ENCODE data around the gene TARBP1.
"Not testable (repeated sequence)": the region's sequence is repeated elsewhere in the genome, so short reads cannot be mapped to it uniquely, and the experiment has no call there.

Gene TARBP1

DNA sequence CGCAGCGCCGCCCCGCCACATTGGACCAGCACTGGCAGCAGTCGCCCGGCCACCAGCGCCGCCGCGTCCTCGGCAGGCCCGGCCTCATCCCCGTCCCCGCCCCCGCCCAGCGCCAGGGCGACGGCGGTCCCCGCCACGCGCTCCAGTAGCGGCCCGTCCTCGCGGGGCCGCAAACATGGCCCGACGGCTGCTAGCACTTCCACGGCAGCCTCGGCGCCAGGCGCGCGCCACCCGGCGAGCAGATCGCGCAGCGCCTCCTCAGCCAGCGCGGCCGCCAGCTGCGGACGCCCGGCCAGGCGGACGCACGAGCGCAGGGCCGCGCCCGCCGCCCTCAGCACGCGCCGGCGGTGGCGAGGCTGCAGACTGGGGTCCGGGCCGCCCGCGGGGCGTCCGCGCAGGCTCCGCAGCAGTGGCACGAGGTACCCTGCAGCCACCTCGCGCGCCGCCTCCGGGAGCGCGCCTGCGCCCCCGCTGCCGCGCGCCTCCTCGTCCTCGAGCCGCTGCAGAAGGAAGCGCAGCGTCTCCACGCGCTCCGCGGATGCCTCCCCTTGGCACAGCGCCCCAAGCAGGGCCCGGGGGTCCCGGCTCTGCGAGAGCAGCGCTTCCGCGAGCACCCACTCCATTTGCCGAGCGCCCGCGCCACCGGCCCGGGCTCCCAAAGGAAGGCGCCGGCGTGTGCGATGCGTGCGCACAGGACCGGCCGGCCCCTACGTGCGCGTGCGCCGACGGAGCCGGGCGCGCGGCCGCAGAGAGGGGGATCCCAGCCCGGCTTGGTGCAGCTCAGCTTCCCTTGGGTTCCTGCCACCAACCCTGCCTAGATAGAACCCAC, at the start of gene TARBP1:
Gene TARBP1, minus strand, starts transcription at position 699 of the 829 bp plus-strand sequence. Its CDS starts 76 bp downstream, at position 623.
- DNase-seq: peak; percentile 83

- DNase-seq: no peak
These were observed 49.3 kb upstream of the TARBP1 start for GRCh38 chr1:234528074-234528865.

GRCh38 chr1:234527346-234527745, 48.4 kb upstream of the TARBP1 start:
- DNase-seq: no peak

GRCh38 chr1:234526922-234527321, 47.9 kb upstream of the TARBP1 start:
- no peak for DNase-seq

GRCh38 chr1:234525099-234525799, 46.3 kb upstream of the TARBP1 start:
- no peak for DNase-seq

- DNase-seq: no peak
These were observed 42.9 kb upstream of the TARBP1 start for GRCh38 chr1:234521836-234522235.

DNA sequence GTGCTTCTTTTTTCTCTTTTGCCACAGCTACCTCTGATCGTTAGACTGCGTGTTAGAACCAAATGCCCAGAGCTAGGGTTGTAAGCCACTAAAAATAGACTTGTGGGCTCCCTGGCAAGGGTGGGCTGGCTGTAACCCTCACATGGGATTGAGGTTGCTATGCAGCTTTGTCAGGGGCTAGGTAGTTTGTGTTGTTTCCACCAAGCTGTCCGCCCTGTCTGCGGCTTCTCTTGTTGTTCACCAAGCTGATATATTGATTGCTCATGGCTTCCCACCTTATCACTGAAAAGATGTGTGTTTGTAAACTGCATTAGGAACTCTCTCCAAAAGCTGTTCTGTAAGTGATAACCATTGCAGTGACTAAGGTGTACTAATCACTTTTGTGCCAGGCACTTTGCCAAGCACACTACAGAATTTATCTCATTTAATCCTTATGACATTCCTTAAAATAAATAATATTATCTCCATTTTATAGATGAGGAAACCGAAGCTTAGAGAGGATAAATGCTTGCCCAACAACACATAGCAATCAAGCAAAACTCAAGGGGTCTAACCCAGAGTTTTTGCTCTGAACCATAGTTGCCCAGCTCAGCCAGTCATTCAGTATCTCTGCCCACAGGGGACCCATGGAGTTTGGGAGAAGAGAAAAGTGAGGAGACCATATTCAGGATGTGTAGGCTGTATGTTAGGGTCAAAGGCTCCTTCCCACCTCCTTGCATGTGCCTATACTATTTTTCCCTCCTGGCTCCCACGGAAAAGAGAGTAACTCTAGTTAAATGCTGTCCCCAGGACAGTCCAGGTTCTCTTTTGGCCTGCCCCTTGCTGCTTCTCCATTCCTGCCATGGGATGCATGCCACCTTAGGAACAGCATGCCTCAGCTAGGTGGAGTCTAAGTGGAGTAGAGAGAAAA, 42.2 kb upstream of the TARBP1 start:
- DNase-seq: no peak

GRCh38 chr1:234519506-234519905, 40.5 kb upstream of the TARBP1 start:
- no peak for DNase-seq

DNA sequence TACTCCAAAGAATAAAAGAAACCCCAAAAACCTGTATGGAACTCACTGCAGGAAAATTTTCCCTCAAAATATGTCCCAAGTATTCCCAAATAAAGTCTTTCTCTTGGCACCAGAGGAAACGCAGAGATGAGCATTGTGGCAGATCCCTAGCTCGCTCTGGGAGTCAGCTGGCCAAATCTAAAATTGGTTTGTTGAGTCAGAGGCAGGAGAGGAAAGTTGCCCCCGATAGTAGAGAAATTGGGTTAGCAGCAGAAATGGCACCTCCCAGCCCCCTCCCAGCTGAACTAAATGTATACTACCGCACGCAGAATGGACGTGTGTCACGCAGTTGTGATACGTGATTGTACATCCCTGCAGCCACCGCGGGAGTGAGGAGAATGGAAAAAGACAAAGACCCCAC, 39.9 kb upstream of the TARBP1 start:
- no peak for DNase-seq

DNA sequence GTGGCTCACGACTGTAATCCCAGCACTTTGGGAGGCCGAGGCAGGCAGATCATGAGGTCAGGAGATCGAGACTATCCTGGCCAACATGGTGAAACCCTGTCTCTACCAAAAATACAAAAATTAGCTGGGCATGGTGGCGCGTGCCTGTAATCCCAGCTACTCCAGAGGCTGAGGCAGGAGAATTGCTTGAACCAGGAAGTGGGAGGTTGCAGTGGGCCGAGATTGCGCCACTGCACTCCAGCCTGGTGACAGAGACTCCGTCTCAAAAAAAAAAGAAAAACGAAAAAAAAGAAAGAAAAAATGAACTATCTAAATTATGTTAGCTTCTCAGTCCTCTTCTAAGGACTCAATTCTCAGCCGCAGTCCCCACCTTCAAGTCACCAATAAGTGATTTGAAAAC, 39.1 kb upstream of the TARBP1 start:
- not testable (repeated sequence) for DNase-seq

DNA sequence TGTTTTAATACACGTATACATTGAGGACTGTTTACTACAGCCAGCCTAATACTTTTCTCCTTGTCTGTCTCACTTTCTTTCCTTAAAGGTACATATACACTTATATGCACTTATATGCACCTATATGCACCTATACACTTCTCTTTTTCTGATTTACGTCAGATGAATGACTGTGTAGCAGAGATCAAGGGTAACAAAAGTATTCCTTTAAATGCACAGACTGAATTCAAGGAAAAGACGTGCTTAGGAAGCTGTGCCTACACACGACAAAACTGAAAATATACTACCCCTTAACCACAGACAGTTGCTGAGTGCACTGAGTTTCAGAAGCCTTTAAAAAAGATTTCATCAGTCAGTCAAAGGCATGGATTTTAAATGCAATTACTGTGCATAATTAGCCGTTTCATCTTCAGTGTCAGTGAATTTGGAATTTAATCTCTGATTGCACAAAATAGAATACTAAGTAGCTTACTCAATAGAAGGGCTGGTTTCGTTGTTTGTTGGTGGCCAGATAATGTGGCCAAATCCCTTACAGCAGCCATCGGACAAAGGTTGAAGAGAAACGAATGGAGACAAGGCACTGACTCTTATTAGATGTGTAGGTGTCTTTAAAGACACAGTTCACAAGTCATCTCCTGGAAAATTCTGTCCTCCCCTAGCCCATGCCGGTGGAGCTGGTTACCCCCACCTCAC, 38.3 kb upstream of the TARBP1 start:
- DNase-seq: no peak

- no peak for DNase-seq
These were observed 36.9 kb upstream of the TARBP1 start for GRCh38 chr1:234515821-234516241.

- no peak for DNase-seq
These were observed 36.4 kb upstream of the TARBP1 start for GRCh38 chr1:234515411-234515810.

DNA sequence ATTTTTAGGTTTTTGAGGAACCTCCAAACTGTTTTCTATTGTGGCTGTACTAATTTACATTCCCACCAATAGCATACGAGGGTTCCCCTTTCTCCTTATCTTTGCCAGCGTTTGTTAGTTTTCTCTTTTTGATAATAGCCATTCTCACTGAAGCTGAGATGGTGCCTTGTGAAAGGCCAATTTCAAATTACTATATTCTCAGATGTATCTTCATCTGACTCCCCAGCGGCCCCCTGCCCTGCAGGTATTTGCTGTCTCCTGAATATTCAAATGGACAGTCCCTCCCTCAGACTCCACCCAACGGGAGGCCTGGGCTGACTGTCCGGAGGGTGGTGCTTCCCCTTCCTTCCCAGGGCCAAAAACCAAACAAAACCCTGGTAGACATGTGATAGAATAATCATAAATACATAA, 33.5 kb upstream of the TARBP1 start:
- DNase-seq: no peak

DNA sequence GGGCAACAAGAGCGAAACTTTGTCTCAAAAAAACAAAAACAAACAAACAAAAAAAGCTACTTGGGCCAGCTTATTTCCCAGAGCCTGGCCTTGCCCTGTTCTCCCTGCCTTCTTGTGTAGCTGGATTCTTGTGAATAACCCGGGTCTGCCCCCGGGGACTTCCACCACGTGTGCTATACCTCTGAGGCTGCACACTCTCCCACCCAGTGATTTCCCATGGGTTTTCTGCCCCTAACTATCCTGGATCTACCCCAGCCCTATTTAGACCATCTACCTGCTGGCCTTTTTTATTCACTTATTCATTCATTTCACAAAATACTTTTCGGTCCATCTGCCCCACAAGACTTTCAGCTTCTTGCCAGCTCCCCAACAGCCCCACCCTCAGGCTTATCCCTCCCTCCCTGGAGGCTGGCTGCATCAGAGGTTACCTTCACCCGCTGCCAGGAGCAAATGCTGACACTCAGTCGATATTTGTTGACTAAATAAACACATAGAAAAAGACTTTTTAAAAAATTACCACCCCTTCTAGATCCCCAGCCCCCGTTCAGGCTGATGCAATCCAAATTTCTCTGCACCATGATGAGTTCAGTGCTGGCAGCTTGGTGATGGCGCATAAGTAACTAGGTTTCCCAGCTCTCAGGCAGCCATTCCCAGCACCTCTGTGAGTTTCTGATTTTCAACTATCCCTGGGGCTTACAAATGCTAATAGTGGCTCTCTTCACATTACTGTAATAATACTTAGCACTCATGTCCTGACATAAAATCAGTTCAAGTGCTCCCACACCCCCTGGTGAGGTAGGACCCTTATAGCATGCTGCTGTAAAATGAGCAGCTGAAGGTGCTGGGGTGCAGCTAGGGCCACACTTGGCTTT, 30.7 kb upstream of the TARBP1 start:
- no peak for DNase-seq

GRCh38 chr1:234507626-234508387, 28.8 kb upstream of the TARBP1 start:
- DNase-seq: no peak

DNA sequence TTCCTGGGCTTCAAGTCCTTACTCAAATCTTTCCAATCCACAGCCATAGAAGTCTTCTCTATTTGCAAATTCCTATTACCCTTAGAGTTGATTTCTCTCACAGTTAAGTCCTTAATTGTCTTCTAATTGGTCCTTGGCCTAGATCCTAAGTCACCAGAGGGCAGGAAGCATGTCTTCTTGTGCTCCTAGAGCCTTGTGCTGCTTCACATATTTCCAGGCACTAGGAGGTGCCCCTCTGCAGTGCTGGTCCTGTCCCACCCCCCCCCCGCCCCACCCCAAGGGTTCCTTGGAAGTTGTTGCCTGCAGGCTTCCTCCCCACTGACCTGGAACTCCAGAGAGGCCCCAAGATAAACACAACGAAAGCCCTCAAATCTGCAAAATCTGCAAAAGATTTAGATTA, 28.1 kb upstream of the TARBP1 start:
- no peak for DNase-seq

GRCh38 chr1:234505769-234506102, 26.8 kb upstream of the TARBP1 start:
- DNase-seq: no peak

- DNase-seq: no peak
These were observed 26.2 kb upstream of the TARBP1 start for GRCh38 chr1:234504969-234505768.
